Inferior parietal cortex (tissue), 1 donor: ENCODE measurements around the gene TSSC4.
"Not testable (repeated sequence)": the region's sequence is repeated elsewhere in the genome, so short reads cannot be mapped to it uniquely, and the experiment has no call there.

Source experiments
- DNase-seq: peaks from one replicate; pipeline ENCODE4 v3.0.0-alpha.2; 2016; ENCODE audit errors: extremely low spot score

The TSSC4 gene

DNA sequence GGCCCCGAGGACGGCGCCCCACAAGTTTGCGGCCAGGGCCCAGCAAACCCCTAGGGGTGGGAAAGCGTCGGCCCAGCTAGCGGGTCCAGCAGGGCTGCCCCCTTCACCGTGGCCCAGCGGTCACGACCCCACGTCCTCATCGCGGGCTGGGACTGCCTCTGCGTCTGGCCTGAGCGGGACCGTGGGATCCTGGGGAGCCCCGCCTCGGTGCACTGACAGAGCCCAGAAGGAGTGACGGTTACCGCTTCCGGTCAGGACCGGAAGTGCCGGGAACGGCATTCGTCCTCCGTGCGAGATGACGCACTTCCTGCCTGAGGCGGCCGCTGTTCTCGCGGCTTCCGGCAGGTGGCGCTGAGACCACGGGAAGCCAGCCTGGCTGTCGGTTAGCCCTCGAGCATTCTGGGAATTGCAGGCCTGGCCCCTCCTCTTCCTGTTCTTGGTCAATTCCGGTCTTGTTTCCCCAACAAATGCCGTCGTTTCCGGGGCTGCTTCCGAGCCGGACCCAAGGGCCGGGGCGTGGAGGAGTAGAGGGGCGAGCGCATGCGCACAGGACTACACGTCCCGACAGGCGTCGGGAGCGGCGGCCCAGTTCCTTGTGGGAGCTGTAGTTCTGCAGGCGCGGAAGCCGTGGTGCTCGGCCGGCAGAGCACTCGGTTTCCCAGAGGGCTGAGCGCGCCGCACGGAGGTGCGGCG, at the start of gene TSSC4:
Gene TSSC4 (plus strand): TSS at position 682 of the 693 bp plus-strand sequence. CDS start 1,884 bp downstream, outside the sequence.
- DNase-seq: peak; percentile 100

DNA sequence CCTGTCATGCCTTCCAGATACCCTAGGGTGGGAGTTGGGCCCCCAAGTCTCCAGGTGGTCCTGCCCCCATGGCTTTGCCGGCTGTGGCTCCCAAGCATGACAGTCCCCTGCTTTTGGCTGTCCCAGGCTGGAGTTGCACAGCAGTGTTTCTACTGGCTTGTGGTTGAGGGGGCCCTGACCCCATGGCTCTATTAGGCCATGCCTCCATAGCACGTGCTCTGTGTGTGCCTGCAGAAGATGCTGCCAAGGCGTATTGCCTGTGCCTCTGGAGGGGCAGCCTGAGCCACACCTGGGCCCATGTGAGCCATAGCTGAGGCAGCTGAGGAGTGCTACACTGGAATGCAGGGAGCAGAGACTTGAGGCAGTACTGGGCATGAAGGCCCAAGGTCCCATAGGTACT, 48.8 kb upstream of the TSSC4 start:
- no peak for DNase-seq

GRCh38 chr11:2352420-2352819, 48.1 kb upstream of the TSSC4 start:
- no peak for DNase-seq

GRCh38 chr11:2355000-2355644, 45.4 kb upstream of the TSSC4 start:
- no peak for DNase-seq

DNA sequence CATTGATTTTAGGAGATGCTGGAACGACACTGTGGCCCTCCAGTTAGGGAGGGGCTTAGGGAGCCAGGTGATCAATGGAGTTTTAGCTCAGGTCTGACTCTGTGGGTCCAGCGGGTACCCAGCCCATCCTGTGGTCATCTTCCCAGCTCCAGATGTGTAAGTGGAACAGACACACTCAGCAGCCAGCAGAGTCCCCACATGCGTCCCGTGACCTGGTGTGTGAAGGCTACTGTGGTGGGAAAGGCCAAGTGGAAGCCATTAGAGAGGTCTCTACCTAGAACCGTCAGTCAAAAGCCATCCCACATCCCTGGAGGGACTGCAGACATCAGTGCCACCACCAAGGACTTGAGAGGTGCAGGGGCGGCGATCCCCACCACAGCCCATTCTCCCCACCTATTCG, 43.3 kb upstream of the TSSC4 start:
- DNase-seq: no peak

GRCh38 chr11:2357651-2358050, 42.9 kb upstream of the TSSC4 start:
- not testable (repeated sequence) for DNase-seq

- DNase-seq: no peak
These were observed 41.7 kb upstream of the TSSC4 start for GRCh38 chr11:2358754-2359442.

DNA sequence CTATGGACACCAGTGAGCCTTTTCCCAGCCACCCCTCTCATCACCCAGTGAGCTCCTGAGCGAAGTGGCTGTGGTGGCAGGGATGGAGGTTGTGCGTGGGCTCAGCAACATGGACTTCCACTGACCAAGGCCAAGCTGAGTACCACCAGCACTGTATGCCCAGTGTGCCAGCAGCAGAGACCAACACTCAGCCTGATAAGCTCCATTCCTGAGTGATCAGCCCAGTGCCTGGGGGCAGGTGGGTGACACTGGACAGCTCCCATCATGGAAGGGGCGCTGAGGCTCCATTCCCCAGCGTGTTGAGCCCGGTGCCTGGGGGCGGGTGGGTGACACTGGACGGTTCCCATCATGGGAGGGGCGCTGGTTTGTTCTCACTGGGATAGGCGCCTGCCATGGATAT, 41.0 kb upstream of the TSSC4 start:
- DNase-seq: no peak

- no peak for DNase-seq
These were observed 40.4 kb upstream of the TSSC4 start for GRCh38 chr11:2360081-2360642.

DNA sequence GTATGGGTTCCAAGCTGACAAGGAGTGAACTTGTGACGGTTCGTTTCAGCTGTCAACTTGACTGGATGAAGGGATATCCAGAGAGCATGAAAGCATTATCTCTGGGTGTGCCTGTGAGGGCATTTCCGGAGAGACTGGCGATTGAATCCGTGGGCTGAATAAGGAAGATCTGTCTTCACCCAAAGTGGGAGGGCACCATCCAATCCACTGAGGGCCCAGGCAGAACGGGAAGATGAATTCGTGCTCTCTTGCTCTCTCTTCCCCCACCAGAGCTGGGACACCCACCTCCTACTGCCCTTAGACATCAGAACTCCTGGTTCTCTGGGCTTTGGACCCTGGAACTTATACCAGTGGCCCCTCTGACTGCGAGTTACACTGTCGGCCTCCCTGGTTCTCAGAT, 39.0 kb upstream of the TSSC4 start:
- no peak for DNase-seq

DNA sequence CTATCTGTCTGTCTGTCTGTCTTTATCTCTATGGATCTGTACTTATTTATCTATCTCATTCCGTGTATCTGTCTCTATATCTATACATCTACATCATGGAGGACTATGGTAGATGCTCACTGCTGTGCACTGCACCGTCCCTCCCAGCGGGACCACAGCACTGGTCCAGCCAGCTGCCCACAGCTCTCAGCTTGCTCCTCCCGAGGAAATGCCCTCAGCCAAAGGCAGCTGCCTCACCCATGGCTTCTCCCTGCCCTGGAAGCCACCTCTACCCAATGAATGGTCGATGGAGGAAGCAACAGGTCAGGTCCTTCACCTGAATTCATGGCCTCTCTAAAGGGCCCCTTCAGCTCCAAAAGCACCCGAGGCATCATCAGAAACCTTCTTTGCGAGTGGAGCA, 38.1 kb upstream of the TSSC4 start:
- DNase-seq: no peak

DNA sequence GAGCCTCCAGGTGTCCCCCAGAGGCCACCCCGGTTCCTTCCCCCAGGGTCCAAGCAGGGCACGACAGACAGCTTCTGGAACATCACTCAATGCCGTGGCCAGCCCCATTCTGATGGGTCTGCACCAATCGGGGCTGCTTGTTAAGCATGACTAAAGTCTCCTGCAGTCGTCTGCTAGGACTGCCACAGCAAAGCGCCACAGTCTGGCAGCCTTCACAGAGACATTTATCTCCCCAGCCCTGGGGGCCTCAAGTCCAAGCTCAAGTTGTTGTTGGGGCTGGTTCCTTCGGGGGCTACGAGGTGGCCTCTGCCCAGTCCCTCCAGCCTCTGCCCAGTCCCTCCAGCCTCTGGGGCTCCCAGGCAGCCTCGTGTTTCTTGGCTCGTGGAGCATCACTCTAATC, 37.4 kb upstream of the TSSC4 start:
- no peak for DNase-seq

- DNase-seq: no peak
These were observed 36.8 kb upstream of the TSSC4 start for GRCh38 chr11:2363577-2364370.

GRCh38 chr11:2364386-2364785, 36.2 kb upstream of the TSSC4 start:
- DNase-seq: not testable (repeated sequence)

DNA sequence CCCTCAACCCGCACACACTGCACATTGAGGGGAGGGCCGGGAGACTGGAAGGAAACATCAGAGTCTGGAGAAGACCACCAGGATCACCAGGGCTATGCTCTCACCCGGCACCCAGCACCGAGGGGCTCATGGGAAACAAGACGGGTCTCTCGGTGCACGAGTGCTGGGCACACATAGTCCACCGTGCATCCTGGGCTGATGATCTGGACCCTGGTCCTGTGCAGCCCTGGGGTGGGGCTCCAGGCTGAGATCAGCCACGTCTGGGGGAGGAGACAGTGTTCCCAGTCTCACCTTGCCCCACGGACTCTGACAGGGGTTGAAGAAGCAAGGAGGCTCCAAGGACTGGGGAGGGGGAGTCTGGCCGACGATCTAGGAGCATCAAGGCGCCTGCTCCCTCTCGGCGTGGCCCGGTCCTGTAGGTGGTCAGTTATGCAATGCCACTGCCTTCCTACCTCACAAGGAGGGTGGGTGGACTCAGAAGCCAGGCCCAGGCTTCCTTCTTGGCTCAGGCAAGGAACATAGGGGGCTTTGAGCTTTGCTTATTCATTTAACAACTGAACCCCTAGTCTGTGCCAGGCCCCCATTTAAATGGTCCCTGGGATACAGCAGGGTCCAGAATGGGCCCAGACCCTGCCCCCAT, 34.9 kb upstream of the TSSC4 start:
- DNase-seq: no peak

DNA sequence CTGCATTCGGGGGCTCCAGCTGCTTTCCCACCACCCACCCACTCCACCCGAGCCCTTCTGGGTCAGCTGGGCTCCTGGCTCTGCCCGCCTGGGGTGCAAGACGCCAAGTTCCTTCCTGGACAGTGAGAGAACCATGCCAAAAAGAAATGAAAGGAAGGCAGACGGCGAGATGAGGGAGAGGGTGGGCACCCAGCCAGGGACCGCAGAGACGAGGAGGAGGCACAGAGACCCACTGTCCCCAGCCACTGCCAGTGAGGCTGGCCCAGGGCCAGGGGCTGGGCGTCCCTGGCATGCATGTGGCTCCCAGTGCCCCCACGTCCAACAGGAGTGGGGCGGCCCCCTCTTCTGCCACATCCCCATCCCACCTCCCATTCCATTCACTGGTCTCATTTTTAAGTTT, 34.3 kb upstream of the TSSC4 start:
- DNase-seq: no peak

GRCh38 chr11:2366733-2367132, 33.8 kb upstream of the TSSC4 start:
- no peak for DNase-seq

DNA sequence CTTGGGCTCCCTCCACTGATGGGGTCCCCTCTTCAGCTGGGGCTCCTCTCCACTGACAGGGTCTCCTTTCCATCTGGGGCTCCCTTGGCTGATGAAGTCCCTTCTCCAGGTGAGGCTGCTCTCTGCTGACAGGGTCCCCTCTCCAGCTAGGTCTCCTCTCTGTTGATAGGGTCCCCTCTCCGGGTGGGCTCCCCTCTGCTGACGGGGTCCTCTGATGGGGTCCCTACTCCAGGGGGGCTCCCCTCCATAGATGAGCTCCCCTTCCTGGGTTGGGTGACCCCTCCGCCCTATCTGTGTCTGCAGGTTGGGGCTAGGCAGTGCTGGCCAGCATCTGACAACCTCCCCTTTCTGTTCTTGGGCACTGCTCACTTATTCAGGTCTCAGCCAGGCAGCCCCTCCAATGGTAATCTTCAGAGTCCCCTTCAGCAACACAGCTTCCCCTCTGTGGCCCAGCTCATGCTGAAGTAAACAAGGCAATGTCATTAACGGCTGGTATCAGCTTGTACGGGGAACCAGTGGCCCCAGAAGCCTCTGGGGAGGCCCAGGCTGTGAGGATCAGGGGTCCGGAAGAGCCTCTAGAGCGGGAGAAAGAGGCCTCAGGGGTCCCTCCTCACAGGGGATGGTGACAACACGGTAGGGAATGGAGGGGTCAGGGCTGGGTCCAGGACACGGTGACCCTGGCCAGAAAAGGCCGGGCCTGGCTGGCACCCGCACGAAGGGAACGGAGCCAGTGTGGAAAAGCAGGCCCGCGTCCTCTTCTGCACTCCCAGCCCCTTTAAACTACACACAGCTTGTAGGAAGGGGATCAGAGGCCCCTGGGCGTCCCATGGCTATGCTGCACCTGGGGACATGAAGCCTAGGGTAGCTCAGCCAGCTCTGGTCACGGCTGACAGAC, 33.0 kb upstream of the TSSC4 start:
- DNase-seq: no peak

DNA sequence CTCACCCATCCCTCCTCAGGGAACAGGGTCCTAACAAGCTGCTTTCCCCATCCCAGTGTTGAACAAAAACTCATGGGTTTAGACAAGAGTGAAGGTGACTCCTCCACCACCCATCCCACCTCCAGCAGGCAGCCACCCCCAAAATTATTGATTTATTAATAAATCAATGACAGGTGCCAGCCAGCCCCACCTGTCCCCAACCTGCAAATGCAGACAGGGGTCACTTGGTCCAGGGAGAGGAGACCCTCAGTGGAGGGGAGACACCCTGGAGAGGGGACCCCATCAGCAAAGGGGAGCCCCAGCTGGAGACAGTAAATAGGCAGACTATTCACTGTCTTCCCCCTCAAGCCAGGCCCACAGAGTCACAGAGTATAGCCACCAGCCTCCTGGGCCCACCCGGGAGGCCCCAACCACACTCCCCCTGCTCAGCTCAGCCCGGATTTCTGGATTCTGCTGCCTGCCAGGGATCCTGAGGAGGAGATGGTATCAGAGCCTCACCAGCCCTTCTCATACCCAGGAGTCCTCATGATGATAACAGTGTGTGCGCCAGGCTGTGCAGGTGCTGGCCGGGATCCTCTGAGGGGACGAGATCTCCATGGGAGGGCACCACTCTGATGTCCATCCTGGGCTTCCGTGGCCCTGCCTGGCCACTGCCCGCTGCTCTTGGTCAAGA, 32.2 kb upstream of the TSSC4 start:
- DNase-seq: no peak

DNA sequence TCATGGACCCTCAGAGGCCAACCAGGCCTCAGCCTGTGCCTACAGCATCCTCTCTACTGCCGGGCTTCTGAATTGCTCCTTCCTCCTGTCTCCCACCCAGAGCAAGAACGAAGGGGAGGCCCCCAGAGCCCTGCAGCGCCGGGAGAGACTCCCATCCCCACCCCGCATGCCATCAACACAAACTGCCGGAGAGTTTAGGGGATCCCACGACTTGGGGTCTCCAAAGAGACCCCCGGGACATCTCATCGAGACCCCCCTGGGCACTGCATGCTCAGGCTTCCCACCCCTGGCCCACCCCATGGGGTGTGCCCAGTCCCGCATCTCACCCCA, 31.7 kb upstream of the TSSC4 start:
- DNase-seq: no peak
